Measurements from ENCODE around the gene ZBTB20.

Gene ZBTB20

DNA sequence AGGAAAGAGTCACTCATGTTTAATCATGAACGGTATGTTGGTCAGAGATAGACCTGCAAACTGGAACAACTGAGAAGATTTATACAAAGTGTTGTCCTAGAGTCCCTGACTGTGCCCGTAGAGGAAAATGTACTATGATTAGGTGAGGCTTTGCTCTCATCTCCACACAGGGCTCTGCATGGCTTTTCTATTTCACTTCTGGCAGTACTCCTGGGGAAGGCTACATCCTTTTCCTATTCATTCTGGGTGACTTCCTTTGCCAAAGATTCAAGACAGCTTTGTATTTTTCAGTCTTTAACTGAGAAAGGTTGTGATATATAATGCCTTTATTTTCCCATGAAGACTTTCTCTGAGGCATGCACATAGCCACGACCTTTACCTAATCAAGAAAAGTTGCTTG, 414.7 kb downstream of the ZBTB20 start:
- H3K4me2 ChIP-seq (ENCODE audit: low read length, poor library complexity, severe bottlenecking) = no peak overlapping the region
- H2BK15ac ChIP-seq (ENCODE audit: low read depth, poor library complexity, severe bottlenecking) = no peak overlapping the region
- no peak overlapping the region for H4K91ac ChIP-seq (ENCODE audit: low read length)
- no peaks in the 10 kb centered on the region for H3K4me1 ChIP-seq (ENCODE audit: control insufficient read depth, insufficient read depth, low read depth, low read length)
- no peak overlapping the region for H2AK5ac ChIP-seq (ENCODE audit: low read length, severe bottlenecking)
- H3K79me1 ChIP-seq (replicated peaks; ENCODE audit: low read length, poor library complexity, severe bottlenecking) = peaks cover 10% of the 10 kb centered on the region
- no peaks in the 10 kb centered on the region for H3K9me3 ChIP-seq (ENCODE audit: control insufficient read depth, low read length)
- H3K4ac ChIP-seq (ENCODE audit: low read depth in 1 of 2, low read length in 2 of 2) = no peak overlapping the region
- H2BK120ac ChIP-seq (ENCODE audit: low read depth, low read length) = no peak overlapping the region
- H3K9ac ChIP-seq (ENCODE audit: low read length) = no peak overlapping the region
- H3K14ac ChIP-seq (ENCODE audit: low read length in 2 of 2) = no peak overlapping the region
- H4K8ac ChIP-seq (ENCODE audit: low read length) = no peak overlapping the region
- H2BK5ac ChIP-seq (ENCODE audit: low read depth, low read length, poor library complexity, severe bottlenecking) = no peak overlapping the region
- H2BK12ac ChIP-seq (ENCODE audit: low read length in 2 of 2) = no peak overlapping the region
- no peak overlapping the region for H3K4me3 ChIP-seq (ENCODE audit: insufficient read depth in 1 of 2, low read depth in 1 of 2, low read length in 2 of 2)
- 40% methylated on average over 2 of the region's 3 CpGs for WGBS
- H3K27ac ChIP-seq (ENCODE audit: low read length, poor library complexity, severe bottlenecking) = no peak overlapping the region
- H3K36me3 ChIP-seq (ENCODE audit: control insufficient read depth in 1 of 2, insufficient read depth in 2 of 2, low read depth in 1 of 2, low read length in 2 of 2) = no peaks in the 10 kb centered on the region
- DNase-seq = no peak
- H2AFZ ChIP-seq (ENCODE audit: low read depth, low read length) = no peak overlapping the region
- H3K27me3 ChIP-seq (ENCODE audit: control insufficient read depth in 1 of 2, insufficient read depth in 1 of 2, low read length in 2 of 2) = no peaks in the 10 kb centered on the region
- no peak overlapping the region for H3K23ac ChIP-seq (ENCODE audit: low read length in 2 of 2)
- H3K18ac ChIP-seq (ENCODE audit: low read depth in 1 of 2, low read length in 2 of 2) = no peak overlapping the region

DNA sequence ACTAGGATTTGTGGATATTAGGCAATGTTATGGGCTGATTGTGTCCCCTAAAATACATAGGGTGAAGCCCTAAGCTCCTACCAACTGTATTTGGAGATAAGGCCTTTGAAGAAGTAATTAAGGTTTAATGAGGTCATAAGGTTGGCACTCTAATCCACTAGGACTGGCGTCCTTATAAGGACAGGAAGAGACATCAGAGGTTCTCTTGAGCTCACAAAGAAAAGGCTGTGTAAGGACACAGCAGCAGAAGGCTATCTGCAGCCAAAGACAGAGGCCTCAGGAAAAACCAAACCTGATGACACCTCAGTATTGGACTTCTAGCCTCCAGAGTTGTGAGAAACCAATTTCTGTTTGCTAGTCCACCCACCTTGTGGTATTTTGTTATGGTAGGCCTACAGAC, 416.7 kb downstream of the ZBTB20 start:
- no peak overlapping the region for H3K14ac ChIP-seq (ENCODE audit: low read length in 2 of 2)
- no peak overlapping the region for H2BK5ac ChIP-seq (ENCODE audit: low read depth, low read length, poor library complexity, severe bottlenecking)
- no peak overlapping the region for H3K4ac ChIP-seq (ENCODE audit: low read depth in 1 of 2, low read length in 2 of 2)
- no peak overlapping the region for H4K91ac ChIP-seq (ENCODE audit: low read length)
- H2BK12ac ChIP-seq (ENCODE audit: low read length in 2 of 2) = no peak overlapping the region
- no peak overlapping the region for H2AFZ ChIP-seq (ENCODE audit: low read depth, low read length)
- H3K23ac ChIP-seq (ENCODE audit: low read length in 2 of 2) = no peak overlapping the region
- DNase-seq = no peak
- no peak overlapping the region for H2BK15ac ChIP-seq (ENCODE audit: low read depth, poor library complexity, severe bottlenecking)
- H2AK5ac ChIP-seq (ENCODE audit: low read length, severe bottlenecking) = no peak overlapping the region
- no peaks in the 10 kb centered on the region for H3K9me3 ChIP-seq (ENCODE audit: control insufficient read depth, low read length)
- no peak overlapping the region for H2BK120ac ChIP-seq (ENCODE audit: low read depth, low read length)
- H3K27me3 ChIP-seq (ENCODE audit: control insufficient read depth in 1 of 2, insufficient read depth in 1 of 2, low read length in 2 of 2) = no peaks in the 10 kb centered on the region
- H3K4me2 ChIP-seq (ENCODE audit: low read length, poor library complexity, severe bottlenecking) = no peak overlapping the region
- WGBS = 59% methylated on average over 1 of the region's 1 CpG
- H3K4me1 ChIP-seq (ENCODE audit: control insufficient read depth, insufficient read depth, low read depth, low read length) = no peaks in the 10 kb centered on the region
- H3K36me3 ChIP-seq (ENCODE audit: control insufficient read depth in 1 of 2, insufficient read depth in 2 of 2, low read depth in 1 of 2, low read length in 2 of 2) = no peaks in the 10 kb centered on the region
- H3K27ac ChIP-seq (ENCODE audit: low read length, poor library complexity, severe bottlenecking) = no peak overlapping the region
- no peak overlapping the region for H3K4me3 ChIP-seq (ENCODE audit: insufficient read depth in 1 of 2, low read depth in 1 of 2, low read length in 2 of 2)
- H4K8ac ChIP-seq (ENCODE audit: low read length) = no peak overlapping the region
- H3K18ac ChIP-seq (ENCODE audit: low read depth in 1 of 2, low read length in 2 of 2) = no peak overlapping the region
- H3K9ac ChIP-seq (ENCODE audit: low read length) = no peak overlapping the region
- H3K79me1 ChIP-seq (replicated peaks; ENCODE audit: low read length, poor library complexity, severe bottlenecking) = peaks cover 17% of the 10 kb centered on the region

DNA sequence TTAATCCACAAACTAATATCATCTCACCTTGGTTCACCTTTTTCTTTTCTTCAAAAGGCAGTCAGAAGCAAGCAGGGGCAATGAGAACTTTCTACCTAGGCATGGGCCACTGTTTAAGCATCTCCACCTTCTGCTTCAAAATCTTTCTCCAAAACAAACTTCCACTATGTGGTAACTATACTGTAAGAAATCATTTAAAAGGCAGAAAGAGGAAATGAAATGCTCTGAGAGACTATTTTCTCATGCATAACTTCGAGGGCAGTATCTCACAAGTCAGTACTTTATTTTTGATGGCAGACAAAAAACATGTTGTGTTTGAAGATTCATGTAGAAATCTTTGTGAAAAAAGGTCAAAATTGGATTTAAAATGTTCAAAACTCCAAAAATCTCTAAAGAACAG, 419.7 kb downstream of the ZBTB20 start:
- no peak overlapping the region for H2AK5ac ChIP-seq (ENCODE audit: low read length, severe bottlenecking)
- no peak overlapping the region for H2AFZ ChIP-seq (ENCODE audit: low read depth, low read length)
- H2BK12ac ChIP-seq (ENCODE audit: low read length in 2 of 2) = no peak overlapping the region
- no peak overlapping the region for H3K14ac ChIP-seq (ENCODE audit: low read length in 2 of 2)
- no peak overlapping the region for H4K91ac ChIP-seq (ENCODE audit: low read length)
- no peak overlapping the region for H3K4me2 ChIP-seq (ENCODE audit: low read length, poor library complexity, severe bottlenecking)
- no peak overlapping the region for H3K4me3 ChIP-seq (ENCODE audit: insufficient read depth in 1 of 2, low read depth in 1 of 2, low read length in 2 of 2)
- WGBS = 93% methylated on average over 1 of the region's 1 CpG
- no peaks in the 10 kb centered on the region for H3K4me1 ChIP-seq (ENCODE audit: control insufficient read depth, insufficient read depth, low read depth, low read length)
- H3K27me3 ChIP-seq (ENCODE audit: control insufficient read depth in 1 of 2, insufficient read depth in 1 of 2, low read length in 2 of 2) = no peaks in the 10 kb centered on the region
- no peaks in the 10 kb centered on the region for H3K36me3 ChIP-seq (ENCODE audit: control insufficient read depth in 1 of 2, insufficient read depth in 2 of 2, low read depth in 1 of 2, low read length in 2 of 2)
- no peak overlapping the region for H2BK5ac ChIP-seq (ENCODE audit: low read depth, low read length, poor library complexity, severe bottlenecking)
- no peak overlapping the region for H4K8ac ChIP-seq (ENCODE audit: low read length)
- no peak for DNase-seq
- H3K79me1 ChIP-seq (replicated peaks; ENCODE audit: low read length, poor library complexity, severe bottlenecking) = peaks cover 16% of the 10 kb centered on the region
- H3K27ac ChIP-seq (ENCODE audit: low read length, poor library complexity, severe bottlenecking) = no peak overlapping the region
- H3K23ac ChIP-seq (ENCODE audit: low read length in 2 of 2) = no peak overlapping the region
- no peak overlapping the region for H2BK15ac ChIP-seq (ENCODE audit: low read depth, poor library complexity, severe bottlenecking)
- H3K9ac ChIP-seq (ENCODE audit: low read length) = no peak overlapping the region
- no peak overlapping the region for H3K18ac ChIP-seq (ENCODE audit: low read depth in 1 of 2, low read length in 2 of 2)
- H3K4ac ChIP-seq (ENCODE audit: low read depth in 1 of 2, low read length in 2 of 2) = no peak overlapping the region
- H3K9me3 ChIP-seq (ENCODE audit: control insufficient read depth, low read length) = no peaks in the 10 kb centered on the region
- H2BK120ac ChIP-seq (ENCODE audit: low read depth, low read length) = no peak overlapping the region

DNA sequence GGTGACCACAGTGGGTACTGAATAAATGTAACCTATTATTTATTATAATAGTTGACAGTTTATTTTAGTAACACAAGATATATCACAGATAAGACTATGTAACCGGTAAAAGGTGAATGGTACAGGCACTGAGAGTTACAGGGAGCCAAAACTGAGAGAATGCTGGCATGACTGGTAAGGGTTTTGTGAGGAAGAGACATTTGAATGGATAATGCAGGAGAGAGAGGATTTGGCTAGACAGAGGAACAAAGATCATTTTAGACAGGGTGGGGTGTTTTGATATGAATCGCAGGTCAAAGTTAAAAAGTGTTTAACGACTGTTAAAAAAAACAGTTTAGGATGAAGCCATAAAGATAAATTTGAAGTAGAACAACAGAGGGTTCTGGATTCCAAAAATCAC, 421.1 kb downstream of the ZBTB20 start:
- H3K79me1 ChIP-seq (replicated peaks; ENCODE audit: low read length, poor library complexity, severe bottlenecking) = peaks cover 16% of the 10 kb centered on the region
- no peak overlapping the region for H2BK5ac ChIP-seq (ENCODE audit: low read depth, low read length, poor library complexity, severe bottlenecking)
- no peak overlapping the region for H3K4ac ChIP-seq (ENCODE audit: low read depth in 1 of 2, low read length in 2 of 2)
- H3K36me3 ChIP-seq (ENCODE audit: control insufficient read depth in 1 of 2, insufficient read depth in 2 of 2, low read depth in 1 of 2, low read length in 2 of 2) = no peaks in the 10 kb centered on the region
- 98% methylated on average over 3 of the region's 3 CpGs for WGBS
- H2AK5ac ChIP-seq (ENCODE audit: low read length, severe bottlenecking) = no peak overlapping the region
- no peak overlapping the region for H3K23ac ChIP-seq (ENCODE audit: low read length in 2 of 2)
- no peak overlapping the region for H3K4me3 ChIP-seq (ENCODE audit: insufficient read depth in 1 of 2, low read depth in 1 of 2, low read length in 2 of 2)
- H3K4me1 ChIP-seq (ENCODE audit: control insufficient read depth, insufficient read depth, low read depth, low read length) = no peaks in the 10 kb centered on the region
- no peak for DNase-seq
- H4K8ac ChIP-seq (ENCODE audit: low read length) = no peak overlapping the region
- H2AFZ ChIP-seq (ENCODE audit: low read depth, low read length) = no peak overlapping the region
- H2BK15ac ChIP-seq (ENCODE audit: low read depth, poor library complexity, severe bottlenecking) = no peak overlapping the region
- no peaks in the 10 kb centered on the region for H3K27me3 ChIP-seq (ENCODE audit: control insufficient read depth in 1 of 2, insufficient read depth in 1 of 2, low read length in 2 of 2)
- H3K27ac ChIP-seq (ENCODE audit: low read length, poor library complexity, severe bottlenecking) = no peak overlapping the region
- no peak overlapping the region for H2BK120ac ChIP-seq (ENCODE audit: low read depth, low read length)
- H4K91ac ChIP-seq (ENCODE audit: low read length) = no peak overlapping the region
- H3K4me2 ChIP-seq (ENCODE audit: low read length, poor library complexity, severe bottlenecking) = no peak overlapping the region
- H3K18ac ChIP-seq (ENCODE audit: low read depth in 1 of 2, low read length in 2 of 2) = no peak overlapping the region
- H3K14ac ChIP-seq (ENCODE audit: low read length in 2 of 2) = no peak overlapping the region
- H2BK12ac ChIP-seq (ENCODE audit: low read length in 2 of 2) = no peak overlapping the region
- no peak overlapping the region for H3K9ac ChIP-seq (ENCODE audit: low read length)
- no peaks in the 10 kb centered on the region for H3K9me3 ChIP-seq (ENCODE audit: control insufficient read depth, low read length)
